RWPE2 (cell line): Measurements from ENCODE around the gene ATP6AP2.
"Not testable (repeated sequence)": the region's sequence is repeated elsewhere in the genome, so short reads cannot be mapped to it uniquely, and the experiment has no call there.

Experiments
- ATAC-seq: fragments of 200-7000 bp; cut with Tn5 transposase; 3 replicates; pipeline ENCODE4 v1.9.1; 2021; ENCODE audit warnings: low read depth
- DNase-seq: peaks from one replicate; pipeline ENCODE4 v3.0.0-alpha.2; 2020; ENCODE audit warnings: low spot score
- H3K27ac ChIP-seq: fragments of 450-650 bp; 2 replicates; pipeline ENCODE4 v1.5.1; 2017; ENCODE audit warnings: mild to moderate bottlenecking; ENCODE audit not compliant: poor library complexity, severe bottlenecking
- H3K27me3 ChIP-seq: fragments of 250-450 bp; sonication (Bioruptor Pico); 2 replicates; pipeline ENCODE4 v1.5.1; 2021; ENCODE audit warnings: mild to moderate bottlenecking, moderate library complexity; ENCODE audit not compliant: insufficient read depth, poor library complexity, severe bottlenecking
- H3K36me3 ChIP-seq: fragments of 250-450 bp; sonication (Bioruptor Pico); 2 replicates; pipeline ENCODE4 v1.5.1; 2020; ENCODE audit warnings: low read depth, mild to moderate bottlenecking, moderate library complexity
- H3K4me1 ChIP-seq: fragments of 250-450 bp; sonication (Bioruptor Pico); 2 replicates; pipeline ENCODE4 v1.5.1; 2021; ENCODE audit warnings: mild to moderate bottlenecking, moderate library complexity; ENCODE audit not compliant: insufficient read depth, poor library complexity, severe bottlenecking
- H3K4me3 ChIP-seq: fragments of 250-450 bp; sonication (Bioruptor Pico); 2 replicates; pipeline ENCODE4 v1.5.1; 2021; ENCODE audit warnings: mild to moderate bottlenecking, moderate library complexity; ENCODE audit not compliant: severe bottlenecking
- H3K9me3 ChIP-seq: fragments of 250-450 bp; sonication (Bioruptor Pico); 2 replicates; pipeline ENCODE4 v1.5.1; 2021; ENCODE audit warnings: mild to moderate bottlenecking, moderate library complexity; ENCODE audit not compliant: severe bottlenecking
- CTCF ChIP-seq: fragments of 450-650 bp; IDR thresholded peaks from one replicate; pipeline ENCODE4 v1.5.1; 2017; ENCODE audit warnings: mild to moderate bottlenecking, moderate library complexity; ENCODE audit not compliant: poor library complexity, severe bottlenecking

ATP6AP2 gene

GRCh38 chrX:40573763-40574162 is 7.0 kb upstream of the ATP6AP2 start:
- DNase-seq (no peak), ATAC-seq (no peak)
- H3K9me3 ChIP-seq: no peaks in the 10 kb centered on the region
- no peak overlapping the region for H3K4me3 ChIP-seq
- peak; percentile 22 for TF ChIP-seq CTCF
- no peaks in the 10 kb centered on the region for H3K4me1 ChIP-seq
- H3K27me3 ChIP-seq: no peaks in the 10 kb centered on the region
- no peaks in the 10 kb centered on the region for H3K36me3 ChIP-seq
- no peak overlapping the region for H3K27ac ChIP-seq

- not testable (repeated sequence) for H3K27me3 ChIP-seq, H3K27ac ChIP-seq, H3K4me3 ChIP-seq, ATAC-seq, H3K4me1 ChIP-seq, H3K9me3 ChIP-seq, H3K36me3 ChIP-seq, DNase-seq
These were observed 5.4 kb upstream of the ATP6AP2 start for GRCh38 chrX:40575411-40575810.

GRCh38 chrX:40576291-40576690 is 4.5 kb upstream of the ATP6AP2 start:
- DNase-seq (no peak), ATAC-seq (no peak)
- no peak for TF ChIP-seq CTCF
- H3K36me3 ChIP-seq: no peaks in the 10 kb centered on the region
- H3K9me3 ChIP-seq: no peaks in the 10 kb centered on the region
- no peaks in the 10 kb centered on the region for H3K27me3 ChIP-seq
- no peak overlapping the region for H3K4me3 ChIP-seq
- no peak overlapping the region for H3K27ac ChIP-seq
- H3K4me1 ChIP-seq: no peaks in the 10 kb centered on the region

GRCh38 chrX:40578039-40578695 is 2.6 kb upstream of the ATP6AP2 start:
- ATAC-seq (no peak), DNase-seq (no peak)
- no peak for TF ChIP-seq CTCF
- Histone ChIP-seq H3K4me3 (no peak overlapping the region), H3K27me3 (no peaks in the 10 kb centered on the region), H3K27ac (no peak overlapping the region), H3K36me3 (no peaks in the 10 kb centered on the region), H3K4me1 (no peaks in the 10 kb centered on the region), H3K9me3 (no peaks in the 10 kb centered on the region)

- Histone ChIP-seq H3K4me3 (no peak overlapping the region), H3K27me3 (no peaks in the 10 kb centered on the region), H3K4me1 (no peaks in the 10 kb centered on the region), H3K9me3 (no peaks in the 10 kb centered on the region), H3K36me3 (no peaks in the 10 kb centered on the region), H3K27ac (no peak overlapping the region)
- TF ChIP-seq CTCF: no peak
- DNase-seq (no peak), ATAC-seq (no peak)
These were observed 1.6 kb upstream of the ATP6AP2 start for GRCh38 chrX:40579141-40579540.
